Psoas muscle (tissue), 8 donors: ENCODE data around the gene MTA3. TPM values are rescaled to one million over a fixed set of nuclear protein-coding genes. Genes with fewer than 3 reads are reported as not detected.

ENCODE experiments used
- ATAC-seq, 4 donors: fragments of 200-7000 bp; cut with Tn5 transposase; one replicate each; pipeline ENCODE4 v1.9.1; 2020; ENCODE audit warnings: moderate library complexity in 3 of 4, mild to moderate bottlenecking in 2 of 4
- DNase-seq, 2 donors: peaks; one replicate each; pipeline ENCODE4 v3.0.0-alpha.2; 2020
- H3K27ac ChIP-seq: fragments of 200-600 bp; one replicate; pipeline ENCODE4 v1.8.0; 2022
- H3K27me3 ChIP-seq, 3 donors: fragments of 200-600 bp in 1 of 3; one replicate each; pipeline versions ENCODE4 v1.6.1 to v1.8.0; 2013 to 2022; ENCODE audit warnings: low read length in 2 of 3, mild to moderate bottlenecking in 2 of 3, moderate library complexity in 1 of 3; ENCODE audit not compliant: insufficient read depth in 3 of 3
- H3K36me3 ChIP-seq, 2 donors: fragments of 200-600 bp in 1 of 2; one replicate each; pipeline versions ENCODE4 v1.6.1 to v1.8.0; 2013 to 2022; ENCODE audit warnings: low read depth in 1 of 2, mild to moderate bottlenecking in 1 of 2, moderate library complexity in 1 of 2; ENCODE audit not compliant: insufficient read depth in 1 of 2
- H3K4me1 ChIP-seq: fragments of 200-600 bp; one replicate; pipeline ENCODE4 v1.8.0; 2022
- H3K4me3 ChIP-seq: fragments of 200-600 bp; one replicate; pipeline ENCODE4 v1.8.0; 2022; ENCODE audit warnings: mild to moderate bottlenecking
- H3K9me3 ChIP-seq: fragments of 200-600 bp; one replicate; pipeline ENCODE4 v1.8.0; 2022
- WGBS, 3 donors: extraction: QIAGEN DNeasy Blood & Tissue Kit; methylation state at CpG; one replicate each; pipeline versions ENCODE4 v1.1.6 to v1.1.7; 2013; 5-methylcytosine and 5-hydroxymethylcytosine counted together
- intact Hi-C, 2 donors: fragments of 100-400 bp; cut with DNase I; formaldehyde crosslinking; loops; one replicate each; pipeline versions ENCODE4 v1.11.0 to v1.14.2; 2022
- polyA plus RNA-seq, 3 donors: library from polyadenylated mRNA; stranded (reverse); fragments of 200-250 nt; gene quantifications; one replicate each; pipeline ENCODE4 v1.2.3, GENCODE V29; 2013
- total RNA-seq, 4 donors: library from RNA; stranded (reverse); fragmentation: NEBNext Ultra II Directional in 2 of 4; extraction: Animal tissue kit (Norgen Biotek cat#: 25700) in 2 of 4; gene quantifications; one replicate each; pipeline versions ENCODE4 v1.2.1 to v1.2.4, GENCODE V29; 2021 to 2023
- TF ChIP-seq, protein P1 (sequence below): fragments of 200-600 bp; IDR thresholded peaks from one replicate; pipeline ENCODE4 v1.8.0; 2022; ENCODE audit warnings: antibody characterized with exemption
- donor health status: healthy with polysubstance abuse.
- donor health status: DM: no; HTN: no; CAD: no; lungs with moderate emphysema.
- donor health status: Bipolar disorder and iron deficiency.
- donor health status: healthy.
- donor health status: DM: yes; HTN: yes; CAD: no.
- donor health status: DM: no; HTN: no; CAD: no.
- donor health status: DM: no; HTN: no; CAD: no.
- donor health status: DM: yes; HTN: yes; CAD: no.

Gene MTA3
- total and polyA plus RNA-seq, 7 donors: 5.3 to 19.8 (median 10.7) TPM

DNA sequence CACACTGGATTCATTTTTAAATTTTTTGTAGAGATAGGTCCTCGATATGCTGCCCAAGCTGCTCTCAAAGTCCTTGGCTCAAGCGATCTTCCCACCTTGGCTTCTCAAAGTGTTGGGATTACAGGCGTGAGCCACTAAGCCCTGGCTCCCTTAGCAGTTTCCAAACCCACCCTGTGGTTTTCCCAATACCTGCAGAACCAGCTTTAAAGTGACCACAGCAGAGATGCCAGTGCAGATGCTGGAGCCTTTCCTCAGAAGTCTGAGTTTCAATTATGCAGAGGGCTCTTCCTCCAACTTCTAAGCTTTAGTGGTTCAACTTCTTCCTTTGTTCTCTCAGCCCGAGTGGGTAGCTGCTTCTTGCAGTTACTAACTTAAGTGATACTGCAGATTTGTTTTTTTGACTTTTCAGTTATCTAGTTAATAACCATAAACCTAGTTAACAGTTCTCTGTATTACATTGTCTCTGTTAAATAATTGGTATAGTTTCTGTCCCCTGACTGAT lies 232.1 kb downstream of the MTA3 start:
- TF ChIP-seq, protein P1, sequence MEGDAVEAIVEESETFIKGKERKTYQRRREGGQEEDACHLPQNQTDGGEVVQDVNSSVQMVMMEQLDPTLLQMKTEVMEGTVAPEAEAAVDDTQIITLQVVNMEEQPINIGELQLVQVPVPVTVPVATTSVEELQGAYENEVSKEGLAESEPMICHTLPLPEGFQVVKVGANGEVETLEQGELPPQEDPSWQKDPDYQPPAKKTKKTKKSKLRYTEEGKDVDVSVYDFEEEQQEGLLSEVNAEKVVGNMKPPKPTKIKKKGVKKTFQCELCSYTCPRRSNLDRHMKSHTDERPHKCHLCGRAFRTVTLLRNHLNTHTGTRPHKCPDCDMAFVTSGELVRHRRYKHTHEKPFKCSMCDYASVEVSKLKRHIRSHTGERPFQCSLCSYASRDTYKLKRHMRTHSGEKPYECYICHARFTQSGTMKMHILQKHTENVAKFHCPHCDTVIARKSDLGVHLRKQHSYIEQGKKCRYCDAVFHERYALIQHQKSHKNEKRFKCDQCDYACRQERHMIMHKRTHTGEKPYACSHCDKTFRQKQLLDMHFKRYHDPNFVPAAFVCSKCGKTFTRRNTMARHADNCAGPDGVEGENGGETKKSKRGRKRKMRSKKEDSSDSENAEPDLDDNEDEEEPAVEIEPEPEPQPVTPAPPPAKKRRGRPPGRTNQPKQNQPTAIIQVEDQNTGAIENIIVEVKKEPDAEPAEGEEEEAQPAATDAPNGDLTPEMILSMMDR: no peak
- intact Hi-C loops: loop anchor here in 1 of 2 donors (5.0 kb wide), 1 partner anchor 43 kb away; no protein-coding TSS in a partner anchor
- 87 to 93% (median 91%) methylated on average over 4 of the region's 4 CpGs for WGBS, 3 donors

DNA sequence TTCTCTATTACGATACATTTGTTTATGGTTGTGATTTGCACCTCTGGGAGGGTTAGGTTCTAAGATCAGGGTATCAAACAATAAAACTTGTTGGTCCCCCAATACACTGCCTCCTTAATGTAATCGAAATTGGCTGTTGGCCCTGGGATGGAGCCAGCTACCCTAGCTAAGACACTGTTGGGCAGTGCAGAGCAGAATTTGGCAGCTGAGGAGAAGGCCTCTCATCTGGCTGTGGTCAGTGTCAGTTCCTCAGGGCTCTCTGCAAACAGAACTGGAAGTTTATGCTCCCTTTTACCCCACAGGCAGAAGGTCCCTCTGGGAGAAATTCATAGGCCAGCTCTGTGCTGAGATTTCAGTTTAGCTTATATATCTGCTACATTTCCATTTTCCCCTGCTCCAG lies 232.5 kb downstream of the MTA3 start:
- H3K9me3 ChIP-seq: no peaks in the 10 kb centered on the region
- H3K4me3 ChIP-seq: no peak overlapping the region
- no peaks in the 10 kb centered on the region for H3K36me3 ChIP-seq
- 55 to 59% (median 57%) methylated on average over 2 of the region's 2 CpGs for WGBS, 3 donors
- intact Hi-C loops: loop anchor here in 1 of 2 donors (5.0 kb wide), 1 partner anchor 44 kb away; no protein-coding TSS in a partner anchor
- H3K27me3 ChIP-seq: no peaks in the 10 kb centered on the region
- DNase-seq (no peak), ATAC-seq (no peak)
- H3K27ac ChIP-seq: no peak overlapping the region
- TF ChIP-seq, protein P1: no peak
- H3K4me1 ChIP-seq: peaks cover 13% of the 10 kb centered on the region

More for the DNA sequence above, 232.1 kb downstream of the MTA3 start:
- Histone ChIP-seq H3K4me3 (no peak overlapping the region), H3K27ac (no peak overlapping the region), H3K9me3 (no peaks in the 10 kb centered on the region), H3K36me3 (no peaks in the 10 kb centered on the region), H3K27me3 (no peaks in the 10 kb centered on the region), H3K4me1 (peaks cover 13% of the 10 kb centered on the region)
- ATAC-seq (no peak), DNase-seq (no peak)

DNA sequence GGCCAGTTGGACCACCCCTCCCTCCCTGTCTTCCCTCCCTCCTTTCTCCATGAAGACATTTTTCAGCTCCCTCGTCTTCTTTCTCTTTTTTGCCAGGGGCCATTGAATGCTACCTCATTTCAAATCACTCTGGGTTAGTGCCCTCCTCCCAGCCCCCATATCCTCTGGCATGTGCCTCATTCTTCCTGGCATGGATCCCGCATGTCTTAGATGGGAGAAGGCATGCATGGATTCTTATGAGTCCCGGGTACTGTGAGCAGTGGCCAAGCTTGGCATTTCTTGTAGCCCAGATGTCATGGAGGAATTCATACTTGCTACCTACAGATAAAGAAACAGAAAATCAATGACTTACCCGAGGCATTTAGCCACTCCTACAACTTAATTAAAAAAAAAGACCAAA lies 232.9 kb downstream of the MTA3 start:
- WGBS, 3 donors: 32 to 48% (median 33%) methylated on average over 4 of the region's 4 CpGs
- no peak for DNase-seq
- intact Hi-C loops: loop anchor here in 1 of 2 donors (5.0 kb wide), 1 partner anchor 44 kb away; no protein-coding TSS in a partner anchor
- Histone ChIP-seq H3K36me3 (no peaks in the 10 kb centered on the region), H3K27me3 (no peaks in the 10 kb centered on the region), H3K27ac (no peak overlapping the region), H3K4me1 (peaks cover 13% of the 10 kb centered on the region), H3K4me3 (no peak overlapping the region), H3K9me3 (no peaks in the 10 kb centered on the region)
- TF ChIP-seq, protein P1: no peak
- no peak for ATAC-seq

DNA sequence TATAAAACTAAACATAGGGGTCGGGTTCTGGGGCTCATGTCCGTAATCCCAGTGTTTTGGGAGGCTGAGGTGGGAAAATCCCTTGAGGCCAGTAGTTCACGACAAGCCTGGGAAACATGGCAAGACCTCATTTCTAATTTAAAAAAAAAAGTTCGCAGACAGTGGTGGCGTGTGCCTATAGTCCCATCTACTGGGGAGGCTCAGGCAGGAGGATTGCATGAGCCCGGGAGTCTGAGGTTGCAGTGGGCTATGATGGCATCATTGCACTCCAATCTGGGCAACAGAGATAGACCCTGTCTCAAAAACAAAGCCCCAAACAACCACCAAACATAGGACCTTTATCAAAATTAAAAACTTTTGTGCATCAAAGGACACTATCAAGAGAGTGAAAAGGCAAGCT lies 233.7 kb downstream of the MTA3 start:
- Histone ChIP-seq H3K27me3 (no peaks in the 10 kb centered on the region), H3K36me3 (no peaks in the 10 kb centered on the region), H3K4me1 (peaks cover 13% of the 10 kb centered on the region), H3K27ac (no peak overlapping the region), H3K4me3 (no peak overlapping the region), H3K9me3 (no peaks in the 10 kb centered on the region)
- intact Hi-C loops: loop anchor here in 1 of 2 donors (5.0 kb wide), 1 partner anchor 45 kb away; no protein-coding TSS in a partner anchor
- ATAC-seq: no peak
- WGBS, 3 donors: 84 to 89% (median 89%) methylated on average over 6 of the region's 6 CpGs
- TF ChIP-seq, protein P1: no peak
- DNase-seq: no peak

DNA sequence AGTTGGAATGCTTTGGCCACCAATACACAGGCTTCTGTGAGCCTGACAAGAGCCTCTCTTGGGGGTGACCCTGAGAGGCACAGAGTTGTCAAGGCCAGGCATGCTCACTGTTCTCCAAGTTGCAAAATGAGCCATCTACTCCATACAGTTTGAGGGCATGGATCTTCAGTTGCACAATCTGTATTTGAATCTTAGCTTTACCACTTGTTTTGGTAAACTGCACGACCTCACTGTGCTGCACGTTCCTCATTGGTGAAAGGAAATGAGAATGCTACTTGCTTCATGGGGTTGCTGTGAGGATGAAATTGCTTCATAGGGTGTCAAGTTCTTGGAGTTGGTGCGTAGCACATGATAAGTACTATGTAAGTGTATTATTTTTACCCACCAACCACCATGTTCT lies 235.9 kb downstream of the MTA3 start:
- Histone ChIP-seq H3K36me3 (no peaks in the 10 kb centered on the region), H3K27me3 (no peaks in the 10 kb centered on the region), H3K4me3 (no peak overlapping the region), H3K27ac (peak overlapping the region; percentile 77), H3K4me1 (peaks cover 13% of the 10 kb centered on the region), H3K9me3 (no peaks in the 10 kb centered on the region)
- DNase-seq (no peak), ATAC-seq (peak; percentile 77 to 90 (median 88))
- intact Hi-C loops: loop anchor here in 1 of 2 donors (5.0 kb wide), 1 partner anchor 47 kb away; no protein-coding TSS in a partner anchor
- TF ChIP-seq, protein P1: no peak
- WGBS, 3 donors: 22 to 41% (median 30%) methylated on average over 3 of the region's 3 CpGs
